Endometrial microvascular endothelial cells (primary cell): Measurements from ENCODE around the gene ROR2. TPM values are rescaled to one million over a fixed set of nuclear protein-coding genes. Genes with fewer than 3 reads are reported as not detected.

Experiments used
- in situ Hi-C: cut with HindIII; loops from 2 replicates; pipeline ENCODE4 v1.10.0; 2017; ENCODE audit warnings: low sequenced_read_pairs, low pct_unique_long_range_greater_than_20kb; ENCODE audit errors: inconsistent ontology term
- total RNA-seq: library from RNA; depleted of rRNA; stranded (reverse); fragments of >200 nt; gene quantifications from one replicate; pipeline ENCODE4 v1.2.3, GENCODE V29; 2015; ENCODE audit errors: inconsistent ontology term

The ROR2 gene
- total RNA-seq, 1 donor from 2014 or later, result 0.09 TPM

GRCh38 chr9:91857291-91858212 is 92.5 kb downstream of the ROR2 start:
- in situ Hi-C loops, result no loop called here

DNA sequence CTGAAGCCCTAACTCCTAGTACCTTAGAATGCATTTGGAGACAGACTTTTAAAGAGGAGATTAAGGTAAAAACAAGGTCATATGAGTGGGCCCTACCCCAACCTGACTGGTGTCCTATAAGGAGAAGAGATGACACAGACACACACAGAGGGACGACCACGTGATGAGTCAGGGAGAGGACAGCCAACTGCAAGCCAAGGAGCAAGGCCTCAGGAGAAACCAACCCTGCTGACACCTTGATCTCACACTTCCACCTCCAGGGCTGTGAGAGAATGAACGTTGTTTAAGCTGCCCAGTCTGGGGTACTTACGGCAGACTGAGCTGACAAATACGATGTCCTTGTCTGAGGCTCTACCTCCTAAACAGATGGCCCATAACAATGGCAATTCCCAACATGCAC is 93.6 kb downstream of the ROR2 start:
- in situ Hi-C loops, result no loop called here

DNA sequence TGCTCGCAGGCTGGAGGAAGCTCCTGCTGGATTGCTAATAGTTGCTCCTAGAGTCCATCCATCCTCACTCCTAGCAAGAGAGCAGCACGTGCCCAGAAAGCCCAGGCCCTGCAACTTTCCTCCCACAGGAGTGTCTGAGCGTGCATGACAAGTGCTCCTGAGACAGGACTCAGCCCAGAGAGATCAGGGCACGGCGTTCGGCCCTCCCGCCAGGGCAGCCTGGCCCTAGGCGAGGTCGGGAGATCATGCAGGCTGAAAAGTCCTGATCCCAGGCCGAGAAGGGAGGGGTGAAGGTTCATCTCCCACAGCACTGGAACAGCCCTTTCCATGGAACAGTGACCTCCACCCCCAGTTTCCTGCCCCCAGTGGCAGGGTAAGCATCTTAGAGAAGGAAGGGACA is 94.8 kb downstream of the ROR2 start:
- in situ Hi-C loops, result no loop called here

GRCh38 chr9:91852801-91853347 is 97.2 kb downstream of the ROR2 start:
- in situ Hi-C loops, result no loop called here

- in situ Hi-C loops, result no loop called here
These were observed 100.3 kb downstream of the ROR2 start for GRCh38 chr9:91849694-91850093.

DNA sequence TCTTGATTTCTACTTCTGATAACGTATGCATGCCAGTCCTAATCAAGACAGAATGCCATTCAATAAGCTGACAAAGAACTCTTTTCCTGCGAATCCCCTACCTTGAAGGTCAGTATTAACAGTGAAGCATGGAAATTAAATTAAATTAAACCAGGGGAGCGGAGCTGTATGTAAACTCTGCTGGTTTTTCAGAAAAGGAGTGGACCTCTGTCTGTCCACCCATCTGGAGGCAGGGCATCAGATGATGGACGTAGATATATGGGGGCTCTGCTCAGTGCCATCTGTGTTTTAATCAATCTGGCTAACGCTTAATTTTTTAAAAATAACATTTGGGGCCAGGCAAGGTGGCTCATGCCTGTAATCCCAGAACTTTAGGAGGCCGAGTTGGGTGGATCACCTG is 101.9 kb downstream of the ROR2 start:
- in situ Hi-C loops, result no loop called here

- in situ Hi-C loops, result no loop called here
These were observed 102.4 kb downstream of the ROR2 start for GRCh38 chr9:91847581-91848091.

DNA sequence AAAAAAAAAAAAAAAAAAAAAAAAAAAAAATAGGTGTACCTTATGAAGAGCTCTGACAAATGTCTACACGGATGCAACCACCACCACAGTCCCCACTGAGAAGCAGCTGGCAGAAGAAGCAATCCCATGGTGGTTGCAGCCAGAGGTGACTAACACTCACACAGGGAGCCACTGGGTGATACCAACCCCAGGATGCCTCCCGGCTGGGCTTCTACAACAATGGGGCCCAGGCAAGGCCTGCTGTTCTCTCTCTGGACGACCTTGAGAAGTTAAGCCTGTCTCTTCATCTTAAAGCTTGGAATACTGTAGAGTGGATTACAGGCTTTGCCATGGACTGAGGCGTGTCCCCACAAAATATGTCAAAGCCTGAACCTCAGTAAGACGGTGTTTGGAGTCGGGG is 104.1 kb downstream of the ROR2 start:
- in situ Hi-C loops, result no loop called here

GRCh38 chr9:91844701-91845291 is 105.2 kb downstream of the ROR2 start:
- in situ Hi-C loops, result no loop called here

DNA sequence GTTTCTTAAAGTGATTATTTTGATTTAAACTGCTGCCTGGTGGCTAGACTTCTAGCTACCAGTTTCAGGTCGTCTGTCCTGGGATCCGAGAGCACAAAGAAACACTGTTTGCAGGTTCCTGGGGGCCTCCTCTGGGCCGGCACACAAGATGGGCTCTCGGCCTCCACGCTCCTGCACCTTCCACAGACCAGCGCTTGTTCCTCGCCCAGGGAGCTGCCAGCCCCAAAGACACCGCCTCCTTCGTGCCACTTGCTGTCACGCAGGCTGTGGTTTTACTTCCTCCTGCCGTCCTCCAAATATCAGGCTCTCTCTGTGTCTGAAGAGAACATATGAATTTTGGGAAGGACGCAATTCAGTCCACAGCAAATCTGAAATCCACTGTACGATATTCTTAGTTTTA is 105.8 kb downstream of the ROR2 start:
- in situ Hi-C loops, result no loop called here

GRCh38 chr9:91843623-91844148 is 106.3 kb downstream of the ROR2 start:
- in situ Hi-C loops, result no loop called here

- in situ Hi-C loops, result no loop called here
These were observed 106.9 kb downstream of the ROR2 start for GRCh38 chr9:91843093-91843492.

- in situ Hi-C loops, result no loop called here
These were observed 107.5 kb downstream of the ROR2 start for GRCh38 chr9:91842358-91843049.

DNA sequence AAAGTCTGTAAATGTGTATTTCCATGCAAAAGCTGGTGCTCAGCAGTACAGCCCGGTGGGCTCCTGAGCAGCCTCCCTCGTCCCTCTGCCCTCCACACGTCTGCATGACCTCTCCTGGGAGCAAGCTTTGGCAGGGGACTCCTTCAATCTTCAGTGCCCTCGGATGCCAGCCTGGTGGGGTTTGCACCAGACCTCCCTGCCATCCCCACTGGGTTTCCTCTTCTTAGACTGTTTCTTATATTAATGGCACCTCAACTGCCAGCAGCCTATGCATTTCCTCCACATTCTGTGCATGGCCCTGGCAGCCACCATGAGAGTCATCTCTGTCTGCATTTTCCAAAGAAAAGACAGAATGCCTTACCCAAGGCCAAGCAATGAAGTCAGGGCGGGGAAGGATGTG is 108.4 kb downstream of the ROR2 start:
- in situ Hi-C loops, result no loop called here

GRCh38 chr9:91840882-91841281 is 109.1 kb downstream of the ROR2 start:
- in situ Hi-C loops, result no loop called here

GRCh38 chr9:91840469-91840868 is 109.6 kb downstream of the ROR2 start:
- in situ Hi-C loops, result no loop called here

DNA sequence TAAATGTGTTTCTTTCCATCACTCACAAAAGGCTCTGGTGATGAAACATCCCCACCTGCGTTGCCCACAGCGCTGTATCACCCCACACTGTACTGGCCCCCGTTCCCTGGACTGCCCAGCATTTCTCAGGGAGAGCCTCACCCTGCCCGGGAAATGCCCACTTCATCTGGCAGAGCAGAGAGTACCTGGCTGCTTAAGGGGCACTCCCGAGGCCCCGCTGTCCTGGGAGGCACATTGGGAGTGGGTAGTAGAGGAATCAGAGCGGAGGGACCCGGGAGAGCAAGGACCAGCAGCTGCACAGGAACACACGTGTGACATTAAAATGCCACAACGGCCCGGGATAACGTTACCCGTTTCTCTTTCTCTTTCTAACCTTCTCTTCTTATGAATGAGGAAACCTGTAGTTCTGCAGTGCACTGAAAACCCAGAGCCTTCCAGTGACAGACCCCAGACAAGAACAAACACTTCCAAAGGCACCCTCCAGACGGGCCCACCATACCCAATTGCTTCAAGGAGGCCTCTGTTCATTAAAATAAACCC is 110.0 kb downstream of the ROR2 start:
- in situ Hi-C loops, result no loop called here

- in situ Hi-C loops, result no loop called here
These were observed 111.9 kb downstream of the ROR2 start for GRCh38 chr9:91837981-91838731.
